HG02938 (cell line): Measurements from ENCODE around the gene DKC1.
"Not testable (repeated sequence)": the region's sequence is repeated elsewhere in the genome, so short reads cannot be mapped to it uniquely, and the experiment has no call there.

ENCODE experiments used
- ATAC-seq: cut with Tn5 transposase; IDR thresholded peaks from one replicate; pipeline ENCODE4 v1.9.1; 2021; ENCODE audit warnings: mild to moderate bottlenecking, moderate library complexity; ENCODE audit not compliant: unreplicated experiment

Gene DKC1

DNA sequence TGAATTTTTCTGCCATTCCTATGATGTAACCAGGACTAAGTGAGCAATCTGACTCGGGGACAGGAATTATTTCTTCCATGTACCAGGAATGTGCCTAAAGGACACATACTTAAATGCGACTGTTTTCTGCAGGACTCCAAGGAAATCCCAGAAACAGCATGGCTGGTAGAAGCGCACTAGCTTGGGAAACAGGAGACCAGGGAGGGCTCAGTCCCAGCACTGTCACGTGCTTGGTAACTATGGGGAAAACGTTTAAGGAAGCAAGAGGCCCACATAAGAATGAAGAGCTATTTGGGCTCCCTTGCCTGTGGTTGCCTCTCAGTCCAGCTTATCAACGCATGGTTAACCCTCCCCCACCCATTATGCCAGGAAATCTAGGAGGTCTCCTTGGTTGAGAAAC lies 23.1 kb downstream of the DKC1 start:
- ATAC-seq = no peak

DNA sequence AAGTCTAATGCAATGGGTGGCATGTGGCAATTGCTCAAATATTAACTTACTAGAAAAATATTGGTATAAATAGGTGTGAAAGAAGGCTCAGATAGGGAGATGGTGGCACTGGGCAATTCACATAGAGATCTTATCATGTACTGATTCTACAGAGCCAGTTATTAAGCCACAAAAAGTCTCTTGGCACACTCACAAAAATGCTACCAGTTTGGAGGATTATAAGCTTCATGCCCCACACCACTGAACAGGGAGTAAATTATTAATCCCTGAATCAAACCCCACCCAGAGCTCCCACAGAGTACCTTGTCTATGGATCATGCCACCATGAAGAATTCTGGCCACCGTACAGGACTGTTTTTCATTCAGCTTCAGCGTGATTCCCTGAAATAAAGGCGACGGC lies 28.8 kb downstream of the DKC1 start:
- ATAC-seq = no peak

DNA sequence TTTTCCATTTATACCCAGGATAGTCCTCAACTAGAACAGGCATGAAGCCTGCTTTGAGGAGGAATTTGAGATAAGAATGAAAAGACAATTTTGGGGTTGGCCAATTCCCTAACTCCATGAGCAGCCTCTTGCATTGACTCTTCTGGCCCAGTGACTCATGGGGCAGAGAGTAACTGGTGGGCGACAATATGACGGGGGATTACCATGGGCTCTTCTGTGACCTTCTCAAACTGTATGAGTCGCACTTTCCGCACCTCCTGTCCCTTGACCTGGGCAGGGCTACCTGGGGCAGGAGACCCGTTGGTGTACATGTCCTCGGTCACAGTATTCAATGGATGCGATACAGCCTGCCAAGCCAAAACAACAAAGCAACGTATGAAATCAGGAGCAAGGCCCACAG lies 29.3 kb downstream of the DKC1 start:
- ATAC-seq = no peak

DNA sequence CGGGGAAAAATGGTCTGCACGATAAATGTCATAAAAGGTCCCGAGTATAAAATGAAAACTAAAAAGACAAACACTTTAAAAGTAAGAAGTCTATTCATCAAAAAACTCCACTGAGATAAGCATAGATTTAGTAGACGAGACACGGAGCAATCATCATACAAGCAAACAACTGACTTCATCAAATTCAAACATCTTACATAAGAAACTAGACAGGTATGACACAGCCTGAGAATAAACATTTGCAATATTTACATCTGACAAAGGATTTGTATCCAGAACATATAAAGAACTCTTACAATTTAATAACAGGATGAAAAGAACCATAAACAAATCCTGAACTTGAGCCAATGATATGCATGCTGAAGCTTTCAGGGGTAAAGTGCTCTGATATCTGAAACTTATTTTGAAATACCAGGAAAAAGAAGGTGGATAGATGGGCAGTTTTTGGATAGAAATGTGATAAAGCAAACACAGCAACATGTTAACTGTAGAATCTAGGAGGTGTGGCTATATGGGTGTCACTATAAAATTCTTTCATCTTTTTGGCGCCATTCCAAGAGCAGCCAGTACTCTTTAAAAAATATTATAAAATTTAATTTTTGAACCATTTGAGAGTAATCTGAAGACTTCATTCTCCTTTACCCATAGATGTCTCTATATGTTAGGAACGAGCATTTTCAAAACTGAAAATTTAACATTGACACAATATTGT lies 30.6 kb downstream of the DKC1 start:
- ATAC-seq = no peak

DNA sequence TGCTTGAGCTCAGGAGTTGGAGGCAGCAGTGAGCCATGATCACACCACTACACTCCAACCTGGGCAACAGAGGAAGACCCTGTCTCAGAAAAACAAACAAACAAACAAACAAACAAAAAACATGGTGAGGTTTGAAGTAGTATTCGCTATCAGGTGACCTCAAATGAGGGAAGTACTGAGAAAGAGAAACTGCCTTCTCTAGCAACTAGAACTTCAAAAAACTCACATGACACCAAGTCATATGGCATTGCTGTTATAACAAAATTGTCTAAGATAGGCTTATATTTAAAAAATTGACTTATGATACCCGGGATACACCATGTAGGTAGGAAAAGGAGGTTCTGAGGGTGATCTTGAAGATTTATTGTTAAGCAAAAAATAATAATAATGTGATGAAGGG lies 32.4 kb downstream of the DKC1 start:
- no peak for ATAC-seq

DNA sequence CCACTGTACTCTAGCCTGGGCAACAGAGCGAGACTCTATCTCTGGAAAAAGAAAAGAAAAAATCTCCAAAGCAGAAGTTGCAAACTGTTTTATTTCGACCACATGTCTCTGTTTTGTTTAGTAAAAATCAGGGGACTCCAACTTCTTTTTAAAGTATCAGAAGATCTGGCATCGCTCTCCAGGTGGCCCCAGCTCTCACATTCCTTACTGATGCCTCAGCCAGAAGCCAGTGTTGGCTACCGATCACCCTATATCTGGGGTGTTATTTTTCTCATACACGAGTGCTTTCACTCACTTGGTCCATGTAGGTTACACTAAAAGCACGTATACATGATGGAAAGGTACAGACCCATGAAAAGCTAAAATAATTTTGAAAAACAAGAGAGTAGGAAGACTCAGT lies 34.3 kb downstream of the DKC1 start:
- no peak for ATAC-seq

DNA sequence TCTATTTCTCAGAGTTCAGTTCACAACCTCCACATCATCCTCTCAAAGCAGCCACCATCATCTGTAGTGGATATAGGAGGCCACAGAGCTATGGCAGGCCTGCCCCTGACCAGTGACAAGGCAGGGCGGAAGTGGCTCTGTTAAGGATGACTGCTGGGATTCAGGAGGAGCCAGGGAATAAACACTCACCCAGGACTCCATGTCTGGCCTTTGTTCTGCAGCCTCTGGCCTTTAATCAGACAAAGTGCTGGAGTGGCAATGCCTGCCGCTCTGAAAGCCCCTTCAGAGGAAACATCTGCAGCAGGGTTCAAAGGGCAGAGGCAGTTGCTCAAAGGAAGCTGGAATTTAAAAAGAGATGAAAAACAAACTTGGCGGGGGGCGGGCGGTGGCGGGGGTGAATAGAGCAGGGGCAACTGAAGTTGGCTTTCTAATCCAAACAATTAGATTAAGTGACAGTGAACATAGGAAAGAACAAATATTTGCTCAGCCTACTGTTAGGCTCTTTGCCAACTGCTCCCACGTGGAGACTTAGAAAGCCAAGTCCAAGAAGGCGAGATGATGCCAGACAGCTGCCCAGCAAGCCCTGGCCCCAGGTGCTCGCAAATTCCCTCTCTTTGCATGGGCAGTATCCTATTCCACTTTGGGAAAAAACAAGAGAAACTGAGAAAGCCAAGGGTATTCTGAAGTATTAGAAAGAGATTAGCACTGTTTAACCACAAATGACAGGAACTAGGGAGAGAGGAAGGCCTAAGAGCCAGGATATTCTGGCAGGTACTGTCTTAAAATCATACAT lies 37.1 kb downstream of the DKC1 start:
- ATAC-seq = no peak

DNA sequence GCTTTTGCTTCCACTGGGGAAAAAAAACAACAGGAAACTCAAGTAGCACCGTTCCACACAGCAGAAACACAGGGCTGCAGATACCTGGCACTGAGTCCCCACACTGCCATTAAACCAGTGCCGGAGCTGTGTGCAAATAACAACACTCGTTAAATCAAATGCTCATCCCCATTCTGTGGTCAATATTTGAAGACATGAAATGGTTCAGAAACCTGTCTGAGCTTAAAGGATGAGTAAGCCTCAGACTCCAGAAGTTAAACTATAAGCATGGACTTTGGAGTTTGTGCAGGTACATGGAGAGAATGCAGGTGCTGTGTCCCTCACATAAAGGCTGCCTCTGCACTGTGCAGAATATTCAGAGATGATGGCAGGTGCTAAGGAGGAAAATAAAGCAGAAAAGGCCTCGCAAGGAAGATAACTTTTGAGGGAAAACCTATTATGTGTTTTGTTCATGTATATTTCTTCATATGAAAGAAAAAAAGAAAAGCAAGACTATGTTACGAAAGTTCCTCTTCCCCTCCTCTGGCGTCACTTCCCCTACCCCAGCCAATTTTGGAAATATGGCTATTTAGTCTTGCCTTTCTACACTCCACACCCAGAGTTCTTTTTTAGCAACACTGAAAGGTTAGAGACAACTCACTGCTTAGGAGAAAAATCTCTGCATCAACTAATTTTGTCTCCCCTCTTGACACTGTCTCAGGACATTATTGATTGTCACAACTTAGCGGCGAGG lies 38.0 kb downstream of the DKC1 start:
- no peak for ATAC-seq

DNA sequence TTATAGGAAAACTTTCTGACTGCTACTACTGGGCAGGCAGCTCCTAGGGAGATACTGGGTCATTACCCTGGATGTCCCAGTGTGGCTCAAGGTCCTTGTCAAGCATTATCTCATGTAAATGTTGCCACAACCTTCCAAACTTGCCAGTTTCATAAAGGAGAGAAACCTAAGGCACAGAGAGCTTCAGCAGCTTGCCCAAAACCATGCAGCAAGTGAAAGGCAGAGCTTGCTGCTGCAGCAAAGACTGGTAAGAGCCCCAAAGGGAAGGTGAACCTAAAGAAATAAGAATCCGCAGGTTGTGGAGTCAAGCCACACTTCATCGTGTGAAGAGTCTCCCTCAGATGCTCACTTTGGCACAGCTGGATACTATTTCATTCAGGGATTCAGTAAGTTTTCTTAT lies 40.3 kb downstream of the DKC1 start:
- ATAC-seq = no peak

DNA sequence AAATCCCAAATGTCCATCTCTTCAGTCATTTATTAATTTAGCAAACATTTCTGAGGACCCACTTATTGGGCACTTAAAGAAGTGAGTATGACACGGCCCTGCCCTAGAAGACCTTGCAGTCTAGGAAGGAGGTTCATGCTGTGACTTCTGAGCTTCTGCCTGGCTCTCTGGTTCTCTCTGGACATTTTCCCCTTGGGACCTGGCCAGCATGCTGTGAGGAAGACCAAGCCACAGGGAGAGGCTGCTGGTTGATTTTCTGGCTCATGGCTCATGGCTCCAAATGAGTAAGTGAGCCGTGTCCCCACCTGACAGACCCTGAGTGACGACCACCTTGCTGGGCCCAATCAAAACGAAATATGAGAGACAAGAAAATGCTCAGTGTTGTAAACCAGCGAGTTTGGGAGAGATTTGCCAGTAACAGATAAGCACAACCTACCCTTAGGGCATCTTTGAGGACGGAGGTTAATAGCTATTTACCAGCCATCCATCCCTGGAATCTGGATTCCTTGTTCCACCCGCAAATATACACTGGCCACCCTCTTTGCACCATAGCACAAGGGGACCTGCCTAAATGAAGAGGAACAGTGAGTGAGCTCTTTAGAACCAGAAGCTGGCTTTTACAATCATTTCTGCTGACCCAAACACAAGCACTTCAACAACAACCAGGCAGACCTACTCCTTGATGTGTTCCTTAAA lies 41.7 kb downstream of the DKC1 start:
- ATAC-seq = peak; percentile 17

DNA sequence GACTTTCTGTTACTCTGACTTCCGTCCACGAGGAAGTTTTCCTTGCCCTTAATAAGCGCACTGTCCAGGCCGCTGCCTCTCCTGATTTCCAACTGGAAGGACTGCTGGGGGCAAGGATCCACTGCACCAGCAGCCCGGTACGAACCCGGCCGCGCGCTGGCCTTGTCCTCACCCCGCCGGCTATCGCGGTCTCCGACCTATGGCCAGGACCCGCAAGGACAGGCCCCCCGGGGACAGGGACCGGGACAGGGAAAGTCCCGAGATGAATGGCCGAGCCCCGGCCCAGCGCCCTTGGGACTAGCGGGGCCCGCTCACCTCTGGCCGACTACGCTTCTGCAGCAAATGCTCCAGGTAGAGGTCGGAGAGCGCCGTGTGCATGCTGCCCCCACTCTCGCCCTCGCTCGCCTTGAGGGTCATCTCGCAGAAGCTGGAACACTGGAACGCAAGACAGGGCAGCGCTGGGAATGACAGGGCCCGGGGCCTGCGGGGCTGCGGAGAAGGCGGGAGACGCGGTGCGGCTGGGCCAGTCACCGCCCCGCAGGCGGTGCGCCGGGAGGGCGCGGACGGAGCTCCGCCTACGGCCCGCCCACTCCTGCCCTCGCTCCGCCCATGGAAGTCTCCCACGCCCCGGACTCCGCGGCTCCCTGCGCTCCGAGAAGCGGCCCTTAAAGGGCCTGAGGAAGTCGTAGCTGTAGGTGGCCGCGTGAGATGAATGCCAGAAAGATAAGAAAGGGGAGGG lies 42.5 kb downstream of the DKC1 start, which contains the start of gene MPP1:
TSS of gene MPP1 (minus strand) at position 529 of the 739 bp plus-strand sequence. CDS start at position 417, 112 bp downstream.
- ATAC-seq = peak; percentile 83

DNA sequence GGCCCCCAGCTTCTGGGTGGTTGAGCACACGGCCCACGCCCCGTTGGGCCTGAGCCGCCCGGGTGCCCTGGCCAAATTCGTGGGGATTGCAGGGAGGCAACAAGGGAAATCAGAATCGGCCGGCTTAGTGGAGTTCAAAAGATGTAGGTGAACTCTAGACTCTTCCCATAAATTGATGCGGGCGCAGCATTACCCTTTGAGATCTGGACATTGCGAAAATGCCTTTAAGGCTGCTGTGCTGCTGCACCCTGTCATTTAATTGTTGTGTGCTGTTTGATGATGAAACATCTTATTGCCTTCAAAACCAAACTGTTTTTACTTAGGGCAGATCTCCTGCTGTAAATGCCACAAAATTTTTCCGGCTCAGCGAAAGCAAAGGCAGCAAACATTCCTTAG lies 43.0 kb downstream of the DKC1 start:
- no peak for ATAC-seq

DNA sequence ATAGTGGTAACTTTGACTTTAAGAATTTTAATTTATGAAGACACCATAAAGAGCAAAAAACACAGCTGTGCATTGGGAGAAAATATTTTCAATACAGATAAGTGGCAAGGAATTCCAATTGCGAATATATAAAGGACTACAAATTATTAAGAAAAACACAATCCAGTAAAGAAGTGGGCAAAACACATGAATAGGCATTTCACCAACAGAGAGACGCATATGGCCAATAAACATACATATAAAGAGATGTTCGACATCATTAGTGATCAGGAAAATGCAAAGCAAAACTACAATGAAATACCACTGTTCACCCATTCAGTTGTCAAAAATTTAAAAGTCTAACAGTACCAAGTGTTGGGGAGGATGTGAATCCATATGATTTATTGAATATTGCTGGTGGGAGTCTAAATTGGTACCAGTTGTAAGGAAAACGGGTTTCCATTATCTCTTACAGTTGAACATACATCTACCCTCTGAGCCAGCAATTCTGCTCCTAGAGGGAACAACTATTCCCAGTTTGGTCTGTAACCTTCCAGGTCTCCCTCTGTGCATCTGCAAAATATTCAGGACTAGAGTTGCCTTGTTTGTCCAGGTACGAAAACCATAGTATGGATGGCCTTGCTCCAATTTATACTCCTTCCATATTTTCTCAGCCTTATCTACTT lies 44.3 kb downstream of the DKC1 start:
- ATAC-seq = no peak

DNA sequence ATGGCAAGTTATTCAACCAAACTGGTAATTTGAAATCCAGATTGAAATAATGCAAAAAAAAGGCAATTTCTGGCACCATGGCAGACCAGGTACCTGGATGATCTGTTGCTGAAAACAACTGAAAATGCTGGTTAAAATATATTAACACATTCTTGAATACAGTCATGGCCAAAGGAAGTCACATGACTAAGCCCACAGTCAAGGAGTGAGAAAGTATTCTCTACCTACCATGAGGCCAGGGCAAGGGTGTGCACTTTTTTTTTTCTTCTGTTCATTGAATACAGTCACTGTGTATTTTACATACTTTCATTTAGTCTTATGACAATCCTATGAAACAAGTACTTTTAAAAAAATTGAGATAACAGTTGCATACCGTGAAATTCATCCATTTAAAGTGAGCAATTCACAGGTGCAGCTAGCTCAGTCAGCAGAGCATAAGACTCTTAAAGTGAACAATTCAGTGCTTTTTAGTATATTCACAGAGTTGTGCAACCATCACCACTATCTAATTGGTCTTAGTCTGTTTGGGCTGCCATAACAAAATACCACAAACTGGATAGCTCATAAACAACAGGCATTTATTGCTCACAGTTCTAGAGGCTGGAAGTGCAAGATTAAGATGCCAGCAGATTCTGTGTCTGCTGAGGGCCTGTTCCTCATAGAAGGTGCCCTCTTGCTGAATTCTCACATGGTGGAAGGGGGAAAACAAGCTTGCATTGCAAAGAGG lies 47.4 kb downstream of the DKC1 start:
- no peak for ATAC-seq

DNA sequence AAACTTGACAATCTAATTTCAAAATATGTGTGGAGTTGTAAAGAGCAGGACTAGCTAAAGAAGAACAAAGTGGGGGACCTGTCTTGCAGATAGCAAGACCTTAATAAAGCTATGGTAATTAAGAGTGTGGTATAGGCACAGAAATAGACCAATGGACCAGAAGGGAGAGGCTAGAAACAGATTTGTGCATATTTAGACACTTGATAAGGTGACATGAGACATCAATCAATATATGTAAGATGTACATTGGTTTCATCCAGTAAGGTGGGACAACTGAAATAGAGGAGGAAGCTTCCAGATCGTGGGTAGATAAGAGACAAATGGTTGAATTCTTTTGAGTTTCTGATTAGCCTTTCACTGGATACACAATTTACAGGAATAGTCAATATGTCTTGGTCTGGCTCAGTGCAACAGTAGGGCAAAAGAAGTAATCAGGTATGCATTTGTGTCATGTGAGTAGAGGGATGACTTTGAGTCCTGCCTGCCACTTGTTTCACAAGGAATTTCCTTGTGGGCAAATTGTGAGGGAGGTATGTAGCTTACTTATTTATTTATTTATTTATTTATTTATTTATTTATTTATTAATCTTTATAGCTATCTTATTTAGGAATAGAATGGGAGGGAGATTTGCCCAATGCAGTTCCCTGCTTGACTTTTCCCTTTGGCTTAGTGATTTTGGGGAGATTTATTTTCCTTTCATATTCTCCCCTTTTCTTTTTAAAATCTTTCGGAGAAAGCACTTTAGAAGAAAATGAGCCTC lies 49.9 kb downstream of the DKC1 start:
- no peak for ATAC-seq

DNA sequence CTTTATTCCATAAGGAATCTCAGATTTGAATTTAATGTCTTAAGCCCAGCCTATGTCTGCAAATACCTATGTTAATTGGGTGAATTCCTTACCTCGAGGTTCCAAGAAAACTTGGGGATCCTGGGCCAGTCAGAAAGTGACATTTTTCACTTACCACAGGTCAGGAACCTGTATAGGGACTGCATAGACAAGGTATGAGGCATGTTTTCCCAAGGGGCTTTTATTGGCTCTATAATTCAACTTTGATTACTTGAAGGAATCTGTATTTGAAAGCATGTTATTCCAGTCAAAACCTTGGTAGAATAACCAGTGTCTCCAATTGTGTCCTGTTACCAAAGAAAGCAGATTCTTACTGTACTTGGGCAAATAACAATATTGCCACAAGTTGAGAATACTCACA lies 51.1 kb downstream of the DKC1 start:
- no peak for ATAC-seq

DNA sequence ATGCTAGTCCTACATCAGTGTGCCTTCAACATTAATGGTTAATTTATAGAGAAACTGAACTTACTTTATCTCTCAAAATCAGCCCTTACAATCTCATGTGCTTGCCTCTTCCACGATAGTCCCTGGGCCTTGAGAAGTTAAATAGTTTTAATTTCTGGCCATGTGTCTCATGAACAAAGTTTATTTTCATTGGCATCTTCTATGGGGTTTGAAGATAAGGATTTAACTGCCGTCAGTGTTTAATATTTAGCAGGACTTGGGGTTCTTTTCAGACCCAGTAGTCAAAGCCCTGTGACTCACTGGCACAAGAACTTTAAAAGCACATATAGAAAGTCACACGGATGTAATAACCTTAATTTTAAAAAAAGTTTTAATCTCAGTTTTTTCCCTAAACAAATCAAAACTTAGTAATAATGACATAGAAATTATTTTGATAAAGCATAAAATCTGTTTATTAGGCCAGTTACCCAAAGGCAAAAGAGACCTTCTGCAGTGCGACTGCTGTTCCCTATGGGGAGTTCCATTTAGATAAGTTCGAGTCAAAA lies 52.7 kb downstream of the DKC1 start:
- no peak for ATAC-seq

DNA sequence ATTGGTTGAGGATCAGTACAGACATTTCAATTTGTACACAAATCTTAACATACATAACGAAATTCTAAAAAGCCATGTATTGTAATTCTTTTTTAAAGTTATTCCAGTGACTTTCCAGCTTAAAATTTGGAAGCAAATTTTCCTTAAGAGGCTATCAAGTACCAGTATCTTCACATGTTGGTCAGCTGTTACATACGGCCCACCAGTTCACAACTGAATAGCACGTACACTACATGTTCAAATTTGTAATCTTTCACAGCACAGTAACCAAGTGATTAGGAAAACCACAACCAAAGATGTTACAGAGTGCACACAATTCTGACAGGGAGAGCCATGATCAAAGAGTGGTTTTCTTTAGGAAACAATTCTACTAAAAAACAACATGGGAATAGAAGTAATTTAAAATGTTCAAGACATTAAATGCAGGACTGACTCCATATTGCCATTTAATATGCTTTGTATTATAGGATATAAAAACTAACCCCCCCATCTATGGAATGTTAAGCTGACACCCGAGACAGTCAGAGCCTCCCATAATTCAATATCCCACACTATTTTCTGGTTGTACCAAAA lies 53.7 kb downstream of the DKC1 start:
- ATAC-seq = not testable (repeated sequence)
